H1 (cell line): ENCODE results near the gene PIMREG. TPM values are rescaled to one million over a fixed set of nuclear protein-coding genes. Genes with fewer than 3 reads are reported as not detected.

Experiments
- ASH2L ChIP-seq: fragments of 200-600, 300-600 bp; sonication (generic); IDR thresholded peaks from one replicate; pipeline ENCODE4 v1.7.1; 2017; ENCODE audit warnings: low read length
- ATF2 ChIP-seq: IDR thresholded peaks from 2 replicates; pipeline ENCODE4 v1.6.1; 2012; ENCODE audit warnings: low read length, inconsistent platforms
- CBX5 ChIP-seq: fragments of 300-800, 300-1000 bp; sonication (generic); IDR thresholded peaks from 2 replicates; pipeline ENCODE4 v1.7.1; 2016; ENCODE audit warnings: antibody characterized with exemption, low read length, low read depth
- CHD7 ChIP-seq: fragments of 300-600 bp; sonication (generic); IDR thresholded peaks from 2 replicates; pipeline ENCODE4 v1.7.1; 2012; ENCODE audit warnings: low read length, moderate library complexity, mild to moderate bottlenecking, inconsistent platforms; ENCODE audit not compliant: insufficient replicate concordance
- HDAC6 ChIP-seq: IDR thresholded peaks from one replicate; pipeline ENCODE4 v1.7.1; 2012; ENCODE audit warnings: low read depth, mild to moderate bottlenecking, inconsistent platforms, low read length, moderate library complexity
- POU5F1 ChIP-seq: IDR thresholded peaks from 2 replicates; pipeline ENCODE4 v1.6.1; 2011; ENCODE audit warnings: low read depth, mild to moderate bottlenecking, low read length, moderate library complexity
- SP2 ChIP-seq: IDR thresholded peaks from 2 replicates; pipeline ENCODE4 v1.6.1; 2012; ENCODE audit warnings: mild to moderate bottlenecking, low read length, inconsistent platforms
- USF2 ChIP-seq: IDR thresholded peaks from 2 replicates; pipeline ENCODE4 v1.6.1; 2011; ENCODE audit warnings: low read length, improper control_type of control experiment
- polyA plus RNA-seq, 7 experiments: library from polyadenylated mRNA; depleted of rRNA in 3 of 7; stranded (reverse) in 5 of 7; unstranded in 2 of 7; fragments of >200 nt in 5 of 7; fragments of 200-250 nt in 2 of 7; gene quantifications; 1 replicate in 5 of 7; 2 replicates in 1 of 7; 4 replicates in 1 of 7; pipeline versions ENCODE4 v1.2.1 to v1.2.3, GENCODE V29; 2011 to 2013; ENCODE audit warnings: missing spikeins in 2 of 7, mixed read lengths in 2 of 7
- total RNA-seq: library from RNA; stranded (reverse); fragmentation: NEBNext Ultra II Directional; extraction: Animal tissue kit (Norgen Biotek cat#: 25700); gene quantifications from 2 replicates; pipeline ENCODE4 v1.2.1, GENCODE V29; 2021

PIMREG gene
- total and polyA plus RNA-seq, 2 of the 8 experiments (the other 6 are each of a cell fraction or from before 2014, with no cell fraction given), result 133 to 148 TPM

GRCh38 chr17:6491071-6491700 is 46.9 kb downstream of the PIMREG start (continued):
- no peak for TF ChIP-seq CHD7
- no peak for TF ChIP-seq POU5F1
- TF ChIP-seq USF2, result no peak
- TF ChIP-seq ATF2, result no peak
- TF ChIP-seq SP2, result no peak
- TF ChIP-seq CBX5, result no peak
- no peak for TF ChIP-seq HDAC6
- no peak for TF ChIP-seq ASH2L
